ENCODE data around the gene HS6ST1. TPM values are rescaled to one million over a fixed set of nuclear protein-coding genes. Genes with fewer than 3 reads are reported as not detected.

Gene HS6ST1
- total and polyA plus RNA-seq, 2 donors (not counting 1 experiment from before 2014, with no cell fraction given), result 7.8 to 22.7 TPM

Small RNA genes within 50 kb of the gene (small RNA-seq; reads per million reads assigned to genes)
- not detected for gene RF00019 (ENCODE audit: insufficient read length, low read depth, low replicate concordance)

Other genes starting within 250 kb of the HS6ST1 start
- gene UGGT1, start 227.7 kb downstream of the HS6ST1 start, total RNA-seq, result 42.1 and 44.1 TPM in 2 replicates
- 8.5 and 14.9 TPM in 2 replicates for gene UGGT1, start 227.7 kb downstream of the HS6ST1 start, polyA plus RNA-seq

All from B cell (primary cell).